H1 (cell line): Measurements from ENCODE around the gene VPS72. TPM values are rescaled to one million over a fixed set of nuclear protein-coding genes. Genes with fewer than 3 reads are reported as not detected.

Experiments
- EP300 ChIP-seq, 2 experiments: IDR thresholded peaks; 1 replicate in 1 of 2; 2 replicates in 1 of 2; pipeline ENCODE4 v1.6.1; 2011 to 2012; ENCODE audit warnings: low read depth in 2 of 2, low read length in 2 of 2, mild to moderate bottlenecking in 2 of 2, borderline replicate concordance in 1 of 2, inconsistent platforms in 1 of 2, moderate library complexity in 1 of 2
- GTF2F1 ChIP-seq: IDR thresholded peaks from 2 replicates; pipeline ENCODE4 v1.6.1; 2012; ENCODE audit warnings: low read depth, low read length, improper control_type of control experiment, borderline replicate concordance
- MAX ChIP-seq: IDR thresholded peaks from 2 replicates; pipeline ENCODE4 v1.6.1; 2012; ENCODE audit warnings: inconsistent platforms
- POLR2AphosphoS5 ChIP-seq: IDR thresholded peaks from 2 replicates; pipeline ENCODE4 v1.6.1; 2011; ENCODE audit warnings: low read depth, low read length
- TAF1 ChIP-seq: IDR thresholded peaks from 2 replicates; pipeline ENCODE4 v1.6.1; 2011; ENCODE audit warnings: mild to moderate bottlenecking, low read depth, low read length
- polyA plus RNA-seq, 7 experiments: library from polyadenylated mRNA; depleted of rRNA in 3 of 7; stranded (reverse) in 5 of 7; unstranded in 2 of 7; fragments of >200 nt in 5 of 7; fragments of 200-250 nt in 2 of 7; gene quantifications; 1 replicate in 5 of 7; 2 replicates in 1 of 7; 4 replicates in 1 of 7; pipeline versions ENCODE4 v1.2.1 to v1.2.3, GENCODE V29; 2011 to 2013; ENCODE audit warnings: missing spikeins in 2 of 7, mixed read lengths in 2 of 7
- total RNA-seq: library from RNA; stranded (reverse); fragmentation: NEBNext Ultra II Directional; extraction: Animal tissue kit (Norgen Biotek cat#: 25700); gene quantifications from 2 replicates; pipeline ENCODE4 v1.2.1, GENCODE V29; 2021
- TF ChIP-seq, protein P1 (sequence below): IDR thresholded peaks from 2 replicates; pipeline ENCODE4 v1.6.1; 2012; ENCODE audit warnings: inconsistent platforms
- TF ChIP-seq, protein P2 (sequence below), 3 experiments: IDR thresholded peaks; 1 replicate in 2 of 3; 2 replicates in 1 of 3; pipeline versions ENCODE4 v1.5.1 to v1.6.1; 2011; ENCODE audit warnings: low read length in 3 of 3, mild to moderate bottlenecking in 3 of 3, inconsistent platforms in 2 of 3, low read depth in 1 of 3, moderate library complexity in 1 of 3; ENCODE audit not compliant: insufficient read depth in 1 of 3; ENCODE audit errors: control extremely low read depth in 1 of 3

VPS72 gene
- total and polyA plus RNA-seq, 2 of the 8 experiments (the other 6 are each of a cell fraction or from before 2014, with no cell fraction given): 86.6 to 121 TPM

- TF ChIP-seq, protein P1, sequence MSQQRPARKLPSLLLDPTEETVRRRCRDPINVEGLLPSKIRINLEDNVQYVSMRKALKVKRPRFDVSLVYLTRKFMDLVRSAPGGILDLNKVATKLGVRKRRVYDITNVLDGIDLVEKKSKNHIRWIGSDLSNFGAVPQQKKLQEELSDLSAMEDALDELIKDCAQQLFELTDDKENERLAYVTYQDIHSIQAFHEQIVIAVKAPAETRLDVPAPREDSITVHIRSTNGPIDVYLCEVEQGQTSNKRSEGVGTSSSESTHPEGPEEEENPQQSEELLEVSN: peak; percentile 76
- TF ChIP-seq POLR2AphosphoS5 (no peak), GTF2F1 (no peak), TAF1 (0 out of 2 replicates have a peak, but pooled peaks have one; percentile 15), MAX (peak; percentile 13; the same call in 1 of the 2 replicates), EP300 (IDR thresholded peaks at IDR 0.05; ENCODE audit: borderline replicate concordance in 1 of 2, low read depth in 2 of 2, low read length in 2 of 2) (no peak)
- TF ChIP-seq, protein P2, sequence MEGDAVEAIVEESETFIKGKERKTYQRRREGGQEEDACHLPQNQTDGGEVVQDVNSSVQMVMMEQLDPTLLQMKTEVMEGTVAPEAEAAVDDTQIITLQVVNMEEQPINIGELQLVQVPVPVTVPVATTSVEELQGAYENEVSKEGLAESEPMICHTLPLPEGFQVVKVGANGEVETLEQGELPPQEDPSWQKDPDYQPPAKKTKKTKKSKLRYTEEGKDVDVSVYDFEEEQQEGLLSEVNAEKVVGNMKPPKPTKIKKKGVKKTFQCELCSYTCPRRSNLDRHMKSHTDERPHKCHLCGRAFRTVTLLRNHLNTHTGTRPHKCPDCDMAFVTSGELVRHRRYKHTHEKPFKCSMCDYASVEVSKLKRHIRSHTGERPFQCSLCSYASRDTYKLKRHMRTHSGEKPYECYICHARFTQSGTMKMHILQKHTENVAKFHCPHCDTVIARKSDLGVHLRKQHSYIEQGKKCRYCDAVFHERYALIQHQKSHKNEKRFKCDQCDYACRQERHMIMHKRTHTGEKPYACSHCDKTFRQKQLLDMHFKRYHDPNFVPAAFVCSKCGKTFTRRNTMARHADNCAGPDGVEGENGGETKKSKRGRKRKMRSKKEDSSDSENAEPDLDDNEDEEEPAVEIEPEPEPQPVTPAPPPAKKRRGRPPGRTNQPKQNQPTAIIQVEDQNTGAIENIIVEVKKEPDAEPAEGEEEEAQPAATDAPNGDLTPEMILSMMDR (IDR thresholded peaks at IDR 0.05; ENCODE audit: control extremely low read depth in 1 of 3, insufficient read depth in 1 of 3, low read depth in 1 of 3, low read length in 3 of 3): no peak
These were observed 44.5 kb downstream of the VPS72 start (continued) for GRCh38 chr1:151145304-151146071.
